ENCODE results near the gene C6orf62. TPM values are rescaled to one million over a fixed set of nuclear protein-coding genes. Genes with fewer than 3 reads are reported as not detected.
"Not testable (repeated sequence)": the region's sequence is repeated elsewhere in the genome, so short reads cannot be mapped to it uniquely, and the experiment has no call there.

C6orf62 gene
- total RNA-seq = 100 to 1,000 TPM; 109 to 128 TPM
- polyA plus RNA-seq (ENCODE audit: insufficient read depth, low read depth, low replicate concordance) = 139 TPM
- long read RNA-seq, donor 1, full-length matches to known transcripts = 161 of 263 reads
- long read RNA-seq, donor 1, partial matches to known transcripts = 91 of 263 reads
- long read RNA-seq, donor 1, other reads (novel, unspliced or antisense) = 11 of 263 reads
- long read RNA-seq, donor 2, full-length matches to known transcripts = 137 of 151 reads
- long read RNA-seq, donor 2, partial matches to known transcripts = 14 of 151 reads
- long read RNA-seq, donor 2, other reads (novel, unspliced or antisense) = 0 of 151 reads

GRCh38 chr6:24719125-24719971 is at the start of gene C6orf62:
TSS of gene C6orf62 (minus strand) at chr6:24719154. CDS start at chr6:24718668, 486 bp downstream.
- Histone ChIP-seq H3K9me3 (no peaks in the 10 kb centered on the region), H3K4me1 (peaks cover 4% of the 10 kb centered on the region), H3K27ac (peak within 1 kb of the TSS; percentile 99), H3K4me3 (peak within 1 kb of the TSS; percentile 95 to 99), H3K36me3 (ENCODE audit: low read depth, missing control alignments) (no peaks in the 10 kb centered on the region), H3K27me3 (no peaks in the 10 kb centered on the region)
- TF ChIP-seq CTCF (IDR thresholded peaks at IDR 0.05) (no peak), POLR2A (IDR thresholded peaks at IDR 0.05) (no peak)
- 0 to 1% methylated on average over 16 to 25 of the region's 25 CpGs for WGBS, 2 donors
- intact Hi-C loops (cut with DNase I; ENCODE audit: low total_unique reads) = no loop called here
- DNase-seq = peak; percentile 33

GRCh38 chr6:24768361-24768760 is 49.4 kb upstream of the C6orf62 start:
- Histone ChIP-seq H3K27me3 (no peaks in the 10 kb centered on the region), H3K27ac (no peak overlapping the region), H3K9me3 (no peaks in the 10 kb centered on the region), H3K4me1 (no peaks in the 10 kb centered on the region), H3K4me3 (no peak overlapping the region), H3K36me3 (ENCODE audit: low read depth, missing control alignments) (no peaks in the 10 kb centered on the region)
- DNase-seq = no peak
- TF ChIP-seq CTCF (IDR thresholded peaks at IDR 0.05) = no peak
- TF ChIP-seq POLR2A (IDR thresholded peaks at IDR 0.05) = no peak
- 95 to 99% methylated on average over 5 of the region's 5 CpGs for WGBS, 2 donors
- intact Hi-C loops (cut with DNase I; ENCODE audit: low total_unique reads) = loop anchor here (10.0 kb wide), 1 partner anchor 184 kb away; no protein-coding TSS in a partner anchor

- TF ChIP-seq CTCF (IDR thresholded peaks at IDR 0.05) (peak in 2 of 3 experiments; percentile 26 to 43), POLR2A (IDR thresholded peaks at IDR 0.05) (no peak)
- WGBS, 2 donors = 47 to 55% methylated on average over 9 of the region's 9 CpGs
- Histone ChIP-seq H3K9me3 (no peaks in the 10 kb centered on the region), H3K27ac (no peak overlapping the region), H3K4me1 (no peaks in the 10 kb centered on the region), H3K4me3 (no peak overlapping the region), H3K27me3 (no peaks in the 10 kb centered on the region), H3K36me3 (ENCODE audit: low read depth, missing control alignments) (no peaks in the 10 kb centered on the region)
- DNase-seq = no peak
- intact Hi-C loops (cut with DNase I; ENCODE audit: low total_unique reads) = loop anchor here (10.0 kb wide), 1 partner anchor 182 kb away; no protein-coding TSS in a partner anchor
Measured at GRCh38 chr6:24766680-24767462, 47.9 kb upstream of the C6orf62 start.

GRCh38 chr6:24765968-24766367 is 47.0 kb upstream of the C6orf62 start:
- not testable (repeated sequence) for DNase-seq; H3K27ac ChIP-seq; H3K4me1 ChIP-seq; H3K36me3 ChIP-seq (ENCODE audit: low read depth, missing control alignments); H3K9me3 ChIP-seq; H3K27me3 ChIP-seq
- intact Hi-C loops (cut with DNase I; ENCODE audit: low total_unique reads) = loop anchor here (10.0 kb wide), 1 partner anchor 181 kb away; no protein-coding TSS in a partner anchor
- WGBS, 2 donors = 86% methylated on average over 24 of the region's 26 CpGs; no CpG with 5 or more reads in 1 of the 2 donors
- peak overlapping the region; percentile 10 to 41 for H3K4me3 ChIP-seq

- not testable (repeated sequence) for H3K27me3 ChIP-seq; H3K36me3 ChIP-seq (ENCODE audit: low read depth, missing control alignments); H3K9me3 ChIP-seq; DNase-seq; H3K4me1 ChIP-seq; H3K27ac ChIP-seq
- H3K4me3 ChIP-seq = peak overlapping the region in 1 of 2 donors; percentile 41
- 64 to 69% methylated on average over 20 of the region's 20 CpGs for WGBS, 2 donors
- intact Hi-C loops (cut with DNase I; ENCODE audit: low total_unique reads) = loop anchor here (10.0 kb wide), 1 partner anchor 180 kb away; no protein-coding TSS in a partner anchor
Measured at GRCh38 chr6:24764833-24765828, 46.2 kb upstream of the C6orf62 start.

All from testis (tissue), 5 donors.